A549 treated with Mapracorat at 1 μM for 4 hours (cell line): ENCODE data around the gene SMIM29. TPM values are rescaled to one million over a fixed set of nuclear protein-coding genes. Genes with fewer than 3 reads are reported as not detected.

ENCODE experiments used
- total RNA-seq: library from RNA; stranded (reverse); fragments of 200-300 nt; extraction: Qiagen RNA extraction; gene quantifications from 5 replicates; pipeline ENCODE4 v1.2.3, GENCODE V29; 2022

SMIM29 gene
- 18.4 to 26.7 TPM (median 24.8 TPM) in 5 replicates for total RNA-seq

GRCh38 chr6:34248727-34249468 is at the start of gene SMIM29:
Gene SMIM29, minus strand, starts transcription at chr6:34249006. Its CDS starts 1,215 bp downstream, at chr6:34247791.

GRCh38 chr6:34236443-34237315 is 12.1 kb downstream of the SMIM29 start, which contains the start of gene HMGA1:
Gene HMGA1, plus strand, starts transcription at chr6:34236873. Its CDS starts 3,908 bp downstream, at chr6:34240781.

Other genes starting within 250 kb of the SMIM29 start
- gene GRM4, start 102.9 kb downstream of the SMIM29 start, total RNA-seq = 0.06 to 0.43 TPM (median 0.13 TPM) in 5 replicates
- gene HMGA1, start 12.1 kb downstream of the SMIM29 start, total RNA-seq = 446 to 644 TPM (median 525 TPM) in 5 replicates
- gene NUDT3, start 143.7 kb upstream of the SMIM29 start, total RNA-seq = 5.9 to 8.3 TPM (median 6.0 TPM) in 5 replicates
- gene RPS10, start 177.1 kb upstream of the SMIM29 start, total RNA-seq = 1,970 to 2,154 TPM (median 1,978 TPM) in 5 replicates
- gene PACSIN1, start 217.1 kb upstream of the SMIM29 start, total RNA-seq = 0.04 to 0.07 TPM (median 0.05 TPM) in 4 of 5 replicates, not detected in the other